ENCODE results near the gene NEU2.

GRCh38 chr2:233005096-233005495, 27.4 kb upstream of the NEU2 start:
- TF ChIP-seq TARDBP (IDR thresholded peaks at IDR 0.05) (no peak), LEF1 (IDR thresholded peaks at IDR 0.05; ENCODE audit: borderline replicate concordance) (no peak), NFRKB (IDR thresholded peaks at IDR 0.05) (no peak), SUZ12 (IDR thresholded peaks at IDR 0.05) (no peak), FOXK2 (IDR thresholded peaks at IDR 0.05) (no peak), SP1 (IDR thresholded peaks at IDR 0.05) (no peak), ELF4 (IDR thresholded peaks at IDR 0.05) (no peak), BHLHE40 (IDR thresholded peaks at IDR 0.05; ENCODE audit: borderline replicate concordance) (no peak)

Data from HEK293T (cell line).